HFFc6 (cell line): Measurements from ENCODE around the gene GPC6. TPM values are rescaled to one million over a fixed set of nuclear protein-coding genes. Genes with fewer than 3 reads are reported as not detected.

Source experiments
- DNase-seq: peaks from one replicate; pipeline ENCODE4 v3.0.0-alpha.2; 2018
- H3K27ac Mint-ChIP-seq: 2 replicates; pipeline ENCODE4 v1.8.0; 2020; ENCODE audit warnings: mild to moderate bottlenecking, mixed read lengths
- H3K27me3 Mint-ChIP-seq: 2 replicates; pipeline ENCODE4 v1.8.0; 2021; ENCODE audit warnings: mild to moderate bottlenecking, moderate library complexity, mixed read lengths; ENCODE audit not compliant: insufficient read depth
- H3K36me3 Mint-ChIP-seq: 2 replicates; pipeline ENCODE4 v1.8.0; 2021; ENCODE audit warnings: low read depth, mixed read lengths
- H3K4me1 Mint-ChIP-seq: 2 replicates; pipeline ENCODE4 v1.8.0; 2020; ENCODE audit warnings: low read depth, mixed read lengths
- H3K4me3 Mint-ChIP-seq: 2 replicates; pipeline ENCODE4 v1.8.0; 2020; ENCODE audit warnings: mild to moderate bottlenecking, moderate library complexity, mixed read lengths
- H3K9me3 Mint-ChIP-seq: 2 replicates; pipeline ENCODE4 v1.8.0; 2020; ENCODE audit warnings: mild to moderate bottlenecking, mixed read lengths
- CTCF ChIP-seq: fragments of 200-600 bp; sonication (generic); IDR thresholded peaks from 2 replicates; pipeline ENCODE4 v1.5.0; 2021; ENCODE audit warnings: antibody characterized with exemption, mild to moderate bottlenecking
- total RNA-seq, 6 experiments: library from RNA; stranded (reverse); fragmentation: NEBNext Ultra II Directional; extraction: Animal tissue kit (Norgen Biotek cat#: 25700); gene quantifications; 2 replicates in 1 of 6; 3 replicates in 5 of 6; pipeline ENCODE4 v1.2.3, GENCODE V29; 2021

Gene GPC6
- total RNA-seq, 6 experiments from 2014 or later = 3.0 to 5.3 (median 4.4) TPM

- H3K9me3 Mint-ChIP-seq = no peaks in the 10 kb centered on the region
- no peak for TF ChIP-seq CTCF
- H3K4me1 Mint-ChIP-seq = peaks cover 73% of the 10 kb centered on the region
- no peak overlapping the region for H3K27ac Mint-ChIP-seq
- H3K4me3 Mint-ChIP-seq = no peak overlapping the region
- no peaks in the 10 kb centered on the region for H3K27me3 Mint-ChIP-seq
- no peaks in the 10 kb centered on the region for H3K36me3 Mint-ChIP-seq
- DNase-seq = no peak
These were observed 1086.1 kb downstream of the GPC6 start for GRCh38 chr13:94312511-94313216.

- Mint-ChIP-seq H3K4me3 (no peak overlapping the region), H3K27ac (no peak overlapping the region), H3K4me1 (peaks cover 77% of the 10 kb centered on the region), H3K9me3 (no peaks in the 10 kb centered on the region), H3K36me3 (no peaks in the 10 kb centered on the region), H3K27me3 (no peaks in the 10 kb centered on the region)
- TF ChIP-seq CTCF = no peak
- DNase-seq = no peak
These were observed 1086.8 kb downstream of the GPC6 start for GRCh38 chr13:94313321-94313910.

- H3K27me3 Mint-ChIP-seq = no peaks in the 10 kb centered on the region
- H3K4me3 Mint-ChIP-seq = no peak overlapping the region
- no peaks in the 10 kb centered on the region for H3K36me3 Mint-ChIP-seq
- no peak for DNase-seq
- no peaks in the 10 kb centered on the region for H3K9me3 Mint-ChIP-seq
- H3K4me1 Mint-ChIP-seq = peaks cover 77% of the 10 kb centered on the region
- no peak overlapping the region for H3K27ac Mint-ChIP-seq
- no peak for TF ChIP-seq CTCF
These were observed 1087.3 kb downstream of the GPC6 start for GRCh38 chr13:94313926-94314325.

- Mint-ChIP-seq H3K9me3 (no peaks in the 10 kb centered on the region), H3K27ac (no peak overlapping the region), H3K27me3 (no peaks in the 10 kb centered on the region), H3K4me1 (peaks cover 68% of the 10 kb centered on the region), H3K4me3 (no peak overlapping the region), H3K36me3 (no peaks in the 10 kb centered on the region)
- DNase-seq = no peak
- no peak for TF ChIP-seq CTCF
These were observed 1088.6 kb downstream of the GPC6 start for GRCh38 chr13:94315188-94315587.

GRCh38 chr13:94317063-94317491 lies 1090.5 kb downstream of the GPC6 start:
- H3K27ac Mint-ChIP-seq = peak overlapping the region; percentile 72
- H3K4me1 Mint-ChIP-seq = peaks cover 49% of the 10 kb centered on the region
- no peak for TF ChIP-seq CTCF
- no peaks in the 10 kb centered on the region for H3K9me3 Mint-ChIP-seq
- no peaks in the 10 kb centered on the region; the same call in 1 of the 2 replicates for H3K27me3 Mint-ChIP-seq
- H3K36me3 Mint-ChIP-seq = no peaks in the 10 kb centered on the region
- peak; percentile 48 for DNase-seq
- H3K4me3 Mint-ChIP-seq = peak overlapping the region; percentile 56
